Spleen (tissue), 11 donors: ENCODE measurements around the gene PMEL. TPM values are rescaled to one million over a fixed set of nuclear protein-coding genes. Genes with fewer than 3 reads are reported as not detected.

Source experiments
- DNase-seq: peaks from one replicate; pipeline ENCODE4 v3.0.0-alpha.2; 2020
- H3K27ac ChIP-seq, 8 donors: fragments of 200-600 bp; sonication (generic) in 7 of 8; 1 replicate in 4 of 8; 2 replicates in 4 of 8; pipeline versions ENCODE4 v1.5.0 to v1.8.0; 2016 to 2021; ENCODE audit warnings: inconsistent platforms in 4 of 8, mild to moderate bottlenecking in 4 of 8, moderate library complexity in 1 of 8
- H3K27me3 ChIP-seq, 7 donors: fragments of 200-600 bp; sonication (generic) in 6 of 7; replicated peaks in 1 of 7; 1 replicate in 4 of 7; 2 replicates in 3 of 7; pipeline versions ENCODE4 v1.5.0 to v1.8.0; 2016 to 2021; ENCODE audit warnings: inconsistent platforms in 3 of 7, mild to moderate bottlenecking in 1 of 7
- H3K36me3 ChIP-seq, 6 donors: fragments of 200-600 bp; sonication (generic) in 5 of 6; 1 replicate in 4 of 6; 2 replicates in 2 of 6; pipeline versions ENCODE4 v1.5.0 to v1.8.0; 2016 to 2021; ENCODE audit warnings: inconsistent platforms in 2 of 6
- H3K4me1 ChIP-seq, 6 donors: fragments of 200-600 bp; sonication (generic) in 5 of 6; 1 replicate in 3 of 6; 2 replicates in 3 of 6; pipeline versions ENCODE4 v1.5.0 to v1.8.0; 2016 to 2021; ENCODE audit warnings: inconsistent platforms in 3 of 6
- H3K4me3 ChIP-seq, 8 donors: fragments of 200-600 bp; sonication (generic) in 7 of 8; 1 replicate in 4 of 8; 2 replicates in 4 of 8; pipeline versions ENCODE4 v1.5.0 to v1.8.0; 2016 to 2021; ENCODE audit warnings: inconsistent platforms in 4 of 8, mild to moderate bottlenecking in 4 of 8, moderate library complexity in 2 of 8
- H3K9me3 ChIP-seq, 8 donors: fragments of 200-600 bp; sonication (generic) in 7 of 8; 1 replicate in 4 of 8; 2 replicates in 4 of 8; pipeline versions ENCODE4 v1.5.0 to v1.8.0; 2016 to 2021; ENCODE audit warnings: inconsistent platforms in 4 of 8
- POLR2A ChIP-seq, 3 donors: fragments of 450-650 bp; IDR thresholded peaks; one replicate each; pipeline ENCODE4 v1.5.1; 2017; ENCODE audit warnings: antibody characterized with exemption in 3 of 3, mild to moderate bottlenecking in 1 of 3
- POLR2AphosphoS5 ChIP-seq, 3 donors: sonication (generic); formaldehyde crosslinking; IDR thresholded peaks; one replicate each; pipeline ENCODE4 v1.5.1; 2017; ENCODE audit warnings: antibody characterized with exemption in 3 of 3
- WGBS, 5 donors: extraction: QIAGEN DNeasy Blood & Tissue Kit in 3 of 5; methylation state at CpG; one replicate each; pipeline versions ENCODE4 v1.1.5 to v1.1.7; 2013 to 2018; 5-methylcytosine and 5-hydroxymethylcytosine counted together
- intact Hi-C: fragments of 100-400 bp; cut with DNase I; formaldehyde crosslinking; loops from one replicate; pipeline ENCODE4 v1.15.0; 2023; ENCODE audit warnings: low total_unique reads
- polyA plus RNA-seq, 3 donors: library from polyadenylated mRNA; stranded (reverse); fragments of 200-250 nt; gene quantifications; one replicate each; pipeline ENCODE4 v1.2.1, GENCODE V29; 2013
- total RNA-seq, 7 donors: library from RNA; depleted of rRNA in 3 of 7; stranded (reverse); fragments of >200 nt in 3 of 7; fragmentation: NEBNext Ultra II Directional in 4 of 7; extraction: Animal tissue kit (Norgen Biotek cat#: 25700) in 4 of 7; gene quantifications; one replicate each; pipeline versions ENCODE4 v1.1.0 to v1.2.1, GENCODE V29; 2016 to 2021
- TF ChIP-seq, protein P1 (sequence below), 11 experiments: fragments of 200-600 bp in 7 of 11; fragments of 450-650 bp in 4 of 11; sonication (generic) in 4 of 11; IDR thresholded peaks in 8 of 11; conservative IDR thresholded peaks in 3 of 11; 1 replicate in 7 of 11; 2 replicates in 4 of 11; pipeline versions ENCODE4 v1.4.0 to v1.8.0; 2016 to 2021; ENCODE audit warnings: antibody characterized with exemption in 11 of 11, inconsistent platforms in 4 of 11, mild to moderate bottlenecking in 1 of 11
- donor health status: healthy with polysubstance abuse.
- donor health status: DM: no; HTN: no; CAD: no; lungs with moderate emphysema.
- donor health status: DM: no; HTN: no; CAD: no.
- donor health status: Bipolar disorder and iron deficiency.
- donor health status: healthy.
- donor health status: DM: no; HTN: no; CAD: no.
- donor health status: DM: yes; HTN: yes; CAD: no.

Gene PMEL
- total and polyA plus RNA-seq, 10 donors: 0.15 to 1.6 (median 0.74) TPM

DNA sequence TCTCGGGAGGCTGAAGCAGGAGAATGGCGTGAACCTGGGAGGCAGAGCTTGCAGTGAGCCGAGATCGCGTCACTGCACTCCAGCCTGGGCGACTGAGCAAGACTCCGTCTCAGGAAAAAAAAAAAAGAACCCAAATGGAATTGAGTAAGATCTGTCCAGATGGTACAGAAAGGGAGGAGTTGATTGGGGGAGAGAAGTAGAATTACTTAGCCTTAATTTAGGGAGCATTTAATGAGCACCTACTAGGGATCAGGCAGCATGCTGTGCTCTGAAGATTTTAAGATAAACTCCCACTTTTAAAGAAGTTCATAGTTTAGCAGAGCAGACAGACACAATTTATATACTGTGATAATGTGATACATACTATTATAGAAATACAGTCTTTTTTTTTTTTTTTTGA, 12.6 kb upstream of the PMEL start:
- no peak for DNase-seq
- no peaks in the 10 kb centered on the region for H3K9me3 ChIP-seq
- H3K27me3 ChIP-seq: no peaks in the 10 kb centered on the region
- peaks cover 0 to 53% (median 6%) of the 10 kb centered on the region in 6 donors for H3K36me3 ChIP-seq
- intact Hi-C loops: no loop called here
- no peak overlapping the region for H3K4me3 ChIP-seq
- 55 to 91% (median 68%) methylated on average over 7 of the region's 7 CpGs for WGBS, 5 donors
- TF ChIP-seq, protein P1, sequence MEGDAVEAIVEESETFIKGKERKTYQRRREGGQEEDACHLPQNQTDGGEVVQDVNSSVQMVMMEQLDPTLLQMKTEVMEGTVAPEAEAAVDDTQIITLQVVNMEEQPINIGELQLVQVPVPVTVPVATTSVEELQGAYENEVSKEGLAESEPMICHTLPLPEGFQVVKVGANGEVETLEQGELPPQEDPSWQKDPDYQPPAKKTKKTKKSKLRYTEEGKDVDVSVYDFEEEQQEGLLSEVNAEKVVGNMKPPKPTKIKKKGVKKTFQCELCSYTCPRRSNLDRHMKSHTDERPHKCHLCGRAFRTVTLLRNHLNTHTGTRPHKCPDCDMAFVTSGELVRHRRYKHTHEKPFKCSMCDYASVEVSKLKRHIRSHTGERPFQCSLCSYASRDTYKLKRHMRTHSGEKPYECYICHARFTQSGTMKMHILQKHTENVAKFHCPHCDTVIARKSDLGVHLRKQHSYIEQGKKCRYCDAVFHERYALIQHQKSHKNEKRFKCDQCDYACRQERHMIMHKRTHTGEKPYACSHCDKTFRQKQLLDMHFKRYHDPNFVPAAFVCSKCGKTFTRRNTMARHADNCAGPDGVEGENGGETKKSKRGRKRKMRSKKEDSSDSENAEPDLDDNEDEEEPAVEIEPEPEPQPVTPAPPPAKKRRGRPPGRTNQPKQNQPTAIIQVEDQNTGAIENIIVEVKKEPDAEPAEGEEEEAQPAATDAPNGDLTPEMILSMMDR (IDR thresholded peaks at IDR 0.05 in 8 of 11, conservative IDR thresholded peaks at IDR 0.05 in 3 of 11): no peak
- TF ChIP-seq POLR2A (IDR thresholded peaks at IDR 0.05): no peak
- TF ChIP-seq POLR2AphosphoS5 (IDR thresholded peaks at IDR 0.05): no peak
- H3K4me1 ChIP-seq: peaks cover 32 to 85% (median 65%) of the 10 kb centered on the region in 6 donors
- H3K27ac ChIP-seq: peak overlapping the region in 2 of 8 donors; percentile 12 to 43

DNA sequence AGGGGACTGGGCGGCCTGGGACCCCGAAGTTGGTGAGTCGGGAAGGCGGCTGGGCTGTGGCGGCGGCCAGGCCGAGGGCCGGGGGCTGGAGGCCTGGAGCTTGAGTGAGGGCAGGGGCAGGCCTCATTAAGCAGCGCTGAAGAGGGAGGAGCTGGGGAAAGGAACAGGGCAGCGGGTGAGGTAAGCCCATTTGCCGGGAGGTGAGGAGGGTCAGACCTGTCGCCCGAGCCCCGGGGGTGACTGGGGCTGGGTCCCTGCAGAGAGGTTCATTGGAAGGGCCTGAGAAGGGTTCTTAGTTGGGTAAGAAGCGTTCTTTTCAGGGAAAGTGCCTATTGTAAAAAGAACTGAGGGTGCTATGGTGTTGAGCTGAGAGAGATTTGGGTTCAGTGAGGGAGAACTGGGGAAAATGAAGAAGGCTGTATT, 8.5 kb upstream of the PMEL start:
- Histone ChIP-seq H3K27me3 (no peaks in the 10 kb centered on the region), H3K4me1 (peaks cover 24 to 71% (median 55%) of the 10 kb centered on the region in 6 donors), H3K27ac (peak overlapping the region; percentile 88 to 98 (median 96)), H3K4me3 (peak overlapping the region; percentile 75 to 98 (median 84)), H3K9me3 (no peaks in the 10 kb centered on the region), H3K36me3 (peaks cover 0 to 50% (median 2%) of the 10 kb centered on the region in 6 donors)
- WGBS, 5 donors: 0 to 1% (median 1%) methylated on average over 15 of the region's 15 CpGs
- no peak for DNase-seq
- TF ChIP-seq, protein P1 (IDR thresholded peaks at IDR 0.05 in 8 of 11, conservative IDR thresholded peaks at IDR 0.05 in 3 of 11): no peak
- TF ChIP-seq POLR2A (IDR thresholded peaks at IDR 0.05) (no peak), POLR2AphosphoS5 (IDR thresholded peaks at IDR 0.05) (no peak)
- intact Hi-C loops: no loop called here

DNA sequence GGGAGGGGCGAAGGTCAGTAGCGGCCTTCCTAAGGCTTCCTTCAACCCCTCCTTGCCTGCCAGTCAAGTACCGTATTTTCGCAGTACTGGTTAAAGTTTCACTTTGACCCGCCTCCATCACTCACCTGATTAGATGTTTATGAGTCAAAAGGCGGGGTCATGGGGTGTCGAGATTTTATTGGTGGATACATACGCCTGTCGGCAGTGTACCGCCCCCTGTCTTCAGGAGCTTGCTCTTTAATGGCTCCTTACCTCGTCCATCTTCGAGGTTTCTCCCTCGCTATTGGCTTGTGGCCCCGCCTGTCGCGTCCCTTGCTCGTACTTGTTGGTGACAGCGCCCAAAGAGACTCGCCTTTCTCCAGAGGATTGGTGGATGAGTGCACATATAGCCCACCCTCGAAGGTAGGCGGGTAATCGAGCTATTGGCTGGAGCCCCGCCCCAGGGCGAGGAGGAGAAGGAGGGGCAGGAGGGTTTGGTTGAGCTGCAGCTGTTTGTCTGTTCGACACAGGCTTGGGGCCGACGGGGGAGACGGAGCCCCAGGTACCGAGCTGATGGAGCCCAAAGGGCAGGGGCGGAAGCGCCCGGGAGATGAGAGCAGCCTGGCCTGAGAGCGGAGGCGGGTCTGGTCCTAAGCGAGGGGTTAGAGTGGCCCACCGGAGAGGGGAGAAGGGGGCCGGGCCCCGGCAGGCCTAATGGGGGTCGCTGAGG, 7.9 kb upstream of the PMEL start, which contains the start of gene RAB5B:
RAB5B (plus strand) TSS at position 480 of the 709 bp plus-strand sequence. CDS start 12,883 bp downstream, outside the sequence.
- Histone ChIP-seq H3K9me3 (no peaks in the 10 kb centered on the region), H3K4me3 (peak within 1 kb of the TSS; percentile 75 to 98 (median 84)), H3K27me3 (no peaks in the 10 kb centered on the region), H3K4me1 (peaks cover 24 to 70% (median 53%) of the 10 kb centered on the region in 6 donors), H3K27ac (peak within 1 kb of the TSS; percentile 93 to 98 (median 96)), H3K36me3 (peaks cover 0 to 50% (median 2%) of the 10 kb centered on the region in 6 donors)
- TF ChIP-seq POLR2A (IDR thresholded peaks at IDR 0.05) (peak; percentile 84 to 97 (median 91)), POLR2AphosphoS5 (IDR thresholded peaks at IDR 0.05) (peak; percentile 99)
- TF ChIP-seq, protein P1 (IDR thresholded peaks at IDR 0.05 in 8 of 11, conservative IDR thresholded peaks at IDR 0.05 in 3 of 11): peak in 7 of 11 experiments; percentile 34 to 56 (median 42)
- WGBS, 5 donors: 0 to 1% (median 0%) methylated on average over 33 to 39 of the region's 39 CpGs
- peak; percentile 99 for DNase-seq
- intact Hi-C loops: no loop called here
